Left colon (tissue), 2 donors: ENCODE results near the gene SGPP2. TPM values are rescaled to one million over a fixed set of nuclear protein-coding genes. Genes with fewer than 3 reads are reported as not detected.

Experiments
- ATAC-seq: fragments of 200-7000 bp; cut with Tn5 transposase; one replicate; pipeline ENCODE4 v1.9.1; 2020; ENCODE audit warnings: mild to moderate bottlenecking, moderate library complexity
- DNase-seq, 2 donors: peaks; one replicate each; pipeline ENCODE4 v3.0.0-alpha.2; 2020
- intact Hi-C, 2 donors: fragments of 100-400 bp; cut with DNase I in 1 of 2; cut with micrococcal nuclease in 1 of 2; formaldehyde crosslinking; loops; one replicate each; pipeline versions ENCODE4 v1.11.2 to v1.14.0; 2022; cut with DNase I, micrococcal nuclease
- total RNA-seq, 2 donors: library from RNA; stranded (reverse); fragmentation: NEBNext Ultra II Directional; extraction: Animal tissue kit (Norgen Biotek cat#: 25700); gene quantifications; one replicate each; pipeline ENCODE4 v1.2.1, GENCODE V29; 2021
- donor health status: DM: no; HTN: no; CAD: no.
- donor health status: DM: yes; HTN: yes; CAD: no.

The SGPP2 gene
- total RNA-seq, 2 donors from 2014 or later = 74.9 to 75.9 TPM

GRCh38 chr2:222604749-222605515 is 180.6 kb downstream of the SGPP2 start:
- ATAC-seq (no peak), DNase-seq (no peak)
- intact Hi-C loops = no loop called here

- ATAC-seq = no peak
- intact Hi-C loops = no loop called here
- DNase-seq = no peak
Measured at GRCh38 chr2:222606306-222606705, 182.0 kb downstream of the SGPP2 start.

DNA sequence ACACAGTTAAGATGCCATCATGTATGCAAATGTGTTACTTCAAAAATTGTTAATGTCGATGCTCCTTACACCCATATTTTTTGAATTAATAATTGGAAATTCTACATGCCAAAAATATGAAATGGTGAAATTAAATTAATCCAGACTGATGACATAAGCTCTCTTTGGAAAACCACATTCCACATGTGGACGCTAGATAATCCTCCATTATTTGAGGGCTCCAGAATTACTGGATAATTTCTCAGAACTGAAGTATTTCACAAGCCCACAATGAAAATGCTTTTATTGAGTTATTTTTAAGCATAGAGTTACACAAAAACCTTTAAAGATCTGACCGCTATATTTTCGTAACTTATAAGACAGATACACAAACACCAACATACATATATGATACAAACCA is 183.7 kb downstream of the SGPP2 start:
- DNase-seq = no peak
- no peak for ATAC-seq
- intact Hi-C loops = no loop called here

DNA sequence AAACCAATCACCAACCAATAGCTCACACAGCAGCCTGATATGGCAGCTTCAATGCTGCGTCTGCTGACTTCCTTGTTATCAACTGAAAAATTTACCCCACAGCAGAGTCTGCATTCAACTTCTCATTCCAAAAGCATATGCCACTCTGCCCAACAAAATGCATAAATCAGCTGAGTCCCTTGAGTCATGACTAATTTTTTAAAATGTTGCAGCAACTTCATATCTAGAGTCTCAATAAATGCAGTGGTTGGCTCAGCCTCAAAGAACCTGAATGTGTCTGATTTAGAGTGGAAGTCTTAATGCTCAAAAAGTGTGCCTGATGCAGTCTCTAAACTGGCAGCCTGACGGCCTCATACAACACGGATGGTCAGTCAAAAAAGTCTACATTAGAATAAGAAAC is 185.0 kb downstream of the SGPP2 start:
- no peak for ATAC-seq
- intact Hi-C loops = no loop called here

More for the DNA sequence above, 185.0 kb downstream of the SGPP2 start:
- no peak for DNase-seq

Other genes starting within 250 kb of the SGPP2 start
- not detected for gene PAX3, start 125.5 kb upstream of the SGPP2 start, total RNA-seq
- gene FARSB, start 231.5 kb downstream of the SGPP2 start, total RNA-seq = 10 to 100 TPM; 19.2 to 27.3 TPM
- under 1 TPM in 1 of 2 donors, not detected in 1; 0.25 TPM for gene MOGAT1, start 247.1 kb downstream of the SGPP2 start, total RNA-seq